GM23248 (cell line): ENCODE results near the gene ARHGAP33. TPM values are rescaled to one million over a fixed set of nuclear protein-coding genes. Genes with fewer than 3 reads are reported as not detected.
A peak's percentile ranks its signal among the peaks of the same experiment; 100 is the strongest.

Experiments used
- DNase-seq: peaks from one replicate; pipeline ENCODE4 v3.0.0-alpha.2; 2015
- H2AFZ ChIP-seq: fragments of 200-600 bp; sonication (generic); 2 replicates; pipeline ENCODE4 v1.6.1; 2016; ENCODE audit warnings: antibody characterized with exemption
- H3F3A ChIP-seq: fragments of 200-600 bp; sonication (generic); 2 replicates; pipeline ENCODE4 v1.6.1; 2016; ENCODE audit warnings: mild to moderate bottlenecking, antibody characterized with exemption, mixed run types; ENCODE audit not compliant: insufficient read depth
- H3K27ac ChIP-seq: fragments of 200-600 bp; sonication (generic); 2 replicates; pipeline ENCODE4 v1.5.1; 2016; ENCODE audit warnings: mild to moderate bottlenecking
- H3K27me3 ChIP-seq: fragments of 200-600 bp; sonication (generic); replicated peaks from 2 replicates; pipeline ENCODE4 v1.6.1; 2016; ENCODE audit warnings: mild to moderate bottlenecking; ENCODE audit not compliant: insufficient read depth
- H3K36me3 ChIP-seq: fragments of 200-600 bp; sonication (generic); 2 replicates; pipeline ENCODE4 v1.6.1; 2016; ENCODE audit warnings: low read depth, mild to moderate bottlenecking
- H3K4me1 ChIP-seq: fragments of 200-600 bp; sonication (generic); 2 replicates; pipeline ENCODE4 v1.6.1; 2016; ENCODE audit warnings: mild to moderate bottlenecking; ENCODE audit not compliant: insufficient read depth
- H3K4me2 ChIP-seq: fragments of 200-600 bp; sonication (generic); one replicate; pipeline ENCODE4 v1.6.1; 2016; ENCODE audit warnings: mild to moderate bottlenecking; ENCODE audit not compliant: unreplicated experiment
- H3K4me3 ChIP-seq: fragments of 200-600 bp; sonication (generic); 2 replicates; pipeline ENCODE4 v1.5.1; 2016; ENCODE audit warnings: mild to moderate bottlenecking
- H3K79me2 ChIP-seq: fragments of 200-600 bp; sonication (generic); 2 replicates; pipeline ENCODE4 v1.6.1; 2016; ENCODE audit warnings: mild to moderate bottlenecking; ENCODE audit not compliant: insufficient read depth
- H3K9ac ChIP-seq: fragments of 200-600 bp; sonication (generic); 2 replicates; pipeline ENCODE4 v1.6.1; 2016; ENCODE audit warnings: mild to moderate bottlenecking
- H3K9me2 ChIP-seq: fragments of 200-600 bp; sonication (generic); 2 replicates; pipeline ENCODE4 v1.6.1; 2016; ENCODE audit warnings: mixed run types, mild to moderate bottlenecking, moderate library complexity; ENCODE audit not compliant: insufficient read depth
- H3K9me3 ChIP-seq: fragments of 200-600 bp; sonication (generic); one replicate; pipeline ENCODE4 v1.6.1; 2017; ENCODE audit warnings: low read depth
- H4K20me1 ChIP-seq: fragments of 200-600 bp; sonication (generic); 2 replicates; pipeline ENCODE4 v1.6.0; 2016; ENCODE audit not compliant: insufficient read depth
- EZH2 ChIP-seq: fragments of 200-600 bp; sonication (generic); IDR thresholded peaks from 2 replicates; pipeline ENCODE4 v1.6.1; 2018; ENCODE audit warnings: antibody characterized with exemption, mild to moderate bottlenecking; ENCODE audit not compliant: insufficient read depth, poor library complexity, severe bottlenecking
- EZH2phosphoT487 ChIP-seq: fragments of 200-600 bp; sonication (generic); IDR thresholded peaks from 2 replicates; pipeline ENCODE4 v1.6.1; 2018; ENCODE audit warnings: antibody characterized with exemption, moderate library complexity, mild to moderate bottlenecking, low read depth; ENCODE audit not compliant: insufficient read depth
- WGBS, 2 experiments: methylation state at CpG; one replicate each; pipeline ENCODE4 v1.1.6; 2015 to 2017; ENCODE audit warnings: low lambda C conversion rate in 2 of 2, low coverage in 1 of 2; ENCODE audit errors: missing lambda C conversion rate in 2 of 2; 5-methylcytosine and 5-hydroxymethylcytosine counted together
- in situ Hi-C: fragments of 300-500 bp; cut with MboI; formaldehyde crosslinking; loops from 2 replicates; pipeline ENCODE4 v1.15.0; 2020
- polyA plus RNA-seq: library from polyadenylated mRNA; unstranded; fragments of >200 nt; fragmentation: Nextera tagmentation; extraction: Ambion mirVana; gene quantifications from 2 replicates; pipeline ENCODE4 v1.2.1, GENCODE V29; 2016
- total RNA-seq: library from RNA; depleted of rRNA; stranded (reverse); fragments of >200 nt; shearing (Covaris generic); gene quantifications from 2 replicates; pipeline ENCODE4 v1.2.3, GENCODE V29; 2014

The ARHGAP33 gene
- total and polyA plus RNA-seq, 2 experiments from 2014 or later, result 1.9 to 24.9 TPM

GRCh38 chr19:35775046-35775297, 392 bp upstream of the ARHGAP33 start:
- Histone ChIP-seq H3K4me1 (no peaks in the 10 kb centered on the region), H3K4me2 (peak overlapping the region; percentile 96), H3K9me3 (no peaks in the 10 kb centered on the region), H3K4me3 (peak overlapping the region; percentile 72), H4K20me1 (no peaks in the 10 kb centered on the region), H3K9ac (no peak overlapping the region), H3F3A (peaks cover 12% of the 10 kb centered on the region), H2AFZ (peak overlapping the region; percentile 75), H3K36me3 (no peaks in the 10 kb centered on the region), H3K27ac (no peak overlapping the region), H3K9me2 (no peaks in the 10 kb centered on the region), H3K27me3 (no peaks in the 10 kb centered on the region), H3K79me2 (no peaks in the 10 kb centered on the region)
- 2 to 4% methylated on average over 9 of the region's 9 CpGs for WGBS, 2 experiments
- in situ Hi-C loops, result no loop called here
- no peak for DNase-seq
- no peak for TF ChIP-seq EZH2phosphoT487
- TF ChIP-seq EZH2, result no peak

- Histone ChIP-seq H3K36me3 (no peaks in the 10 kb centered on the region), H3K27me3 (no peaks in the 10 kb centered on the region), H3K79me2 (no peaks in the 10 kb centered on the region), H2AFZ (peak overlapping the region; percentile 75), H3K9me2 (no peaks in the 10 kb centered on the region), H3K4me3 (peak overlapping the region; percentile 72), H3K4me1 (no peaks in the 10 kb centered on the region), H3K4me2 (peak overlapping the region; percentile 58), H3K27ac (no peak overlapping the region), H3F3A (peaks cover 12% of the 10 kb centered on the region), H3K9me3 (no peaks in the 10 kb centered on the region), H3K9ac (peak overlapping the region; percentile 71), H4K20me1 (no peaks in the 10 kb centered on the region)
- DNase-seq, result peak; percentile 12
- in situ Hi-C loops, result no loop called here
- TF ChIP-seq EZH2, result no peak
- no peak for TF ChIP-seq EZH2phosphoT487
- WGBS, 2 experiments, result 59 to 60% methylated on average over 12 to 13 of the region's 13 CpGs
Observed at GRCh38 chr19:35776102-35776788, 881 bp downstream of the ARHGAP33 start.

GRCh38 chr19:35777086-35777841, 1.9 kb downstream of the ARHGAP33 start:
- Histone ChIP-seq H3K9ac (no peak overlapping the region), H3K36me3 (no peaks in the 10 kb centered on the region), H3K27me3 (no peaks in the 10 kb centered on the region), H3K9me2 (no peaks in the 10 kb centered on the region), H3K4me3 (no peak overlapping the region), H3K4me2 (no peak overlapping the region), H4K20me1 (no peaks in the 10 kb centered on the region), H2AFZ (no peak overlapping the region), H3K79me2 (no peaks in the 10 kb centered on the region), H3K4me1 (no peaks in the 10 kb centered on the region), H3K27ac (no peak overlapping the region), H3F3A (peaks cover 11% of the 10 kb centered on the region), H3K9me3 (no peaks in the 10 kb centered on the region)
- 81 to 83% methylated on average over 19 of the region's 19 CpGs for WGBS, 2 experiments
- in situ Hi-C loops, result no loop called here
- no peak for DNase-seq
- TF ChIP-seq EZH2 (no peak), EZH2phosphoT487 (no peak)

- H3K4me2 ChIP-seq, result no peak overlapping the region
- H3F3A ChIP-seq, result peaks cover 4% of the 10 kb centered on the region
- no peak overlapping the region for H3K4me3 ChIP-seq
- H3K9me3 ChIP-seq, result no peaks in the 10 kb centered on the region
- H3K27ac ChIP-seq, result no peak overlapping the region
- WGBS, 2 experiments, result 96 to 98% methylated on average over 7 of the region's 7 CpGs
- no peaks in the 10 kb centered on the region for H3K9me2 ChIP-seq
- H3K36me3 ChIP-seq, result no peaks in the 10 kb centered on the region
- no peak overlapping the region for H3K9ac ChIP-seq
- no peaks in the 10 kb centered on the region for H3K27me3 ChIP-seq
- in situ Hi-C loops, result no loop called here
- no peak for DNase-seq
- H2AFZ ChIP-seq, result no peak overlapping the region
- no peaks in the 10 kb centered on the region for H4K20me1 ChIP-seq
- TF ChIP-seq EZH2phosphoT487 (no peak), EZH2 (no peak)
- H3K4me1 ChIP-seq, result no peaks in the 10 kb centered on the region
- H3K79me2 ChIP-seq, result no peaks in the 10 kb centered on the region
Observed at GRCh38 chr19:35777961-35778360, 2.6 kb downstream of the ARHGAP33 start.
